GM19463 (cell line): ENCODE results near the gene SLC24A5.
A peak's percentile ranks its signal among the peaks of the same experiment; 100 is the strongest.

Experiments used
- ATAC-seq: cut with Tn5 transposase; IDR thresholded peaks from one replicate; pipeline ENCODE4 v1.9.1; 2021; ENCODE audit warnings: mild to moderate bottlenecking, moderate library complexity; ENCODE audit not compliant: unreplicated experiment

Gene SLC24A5

DNA sequence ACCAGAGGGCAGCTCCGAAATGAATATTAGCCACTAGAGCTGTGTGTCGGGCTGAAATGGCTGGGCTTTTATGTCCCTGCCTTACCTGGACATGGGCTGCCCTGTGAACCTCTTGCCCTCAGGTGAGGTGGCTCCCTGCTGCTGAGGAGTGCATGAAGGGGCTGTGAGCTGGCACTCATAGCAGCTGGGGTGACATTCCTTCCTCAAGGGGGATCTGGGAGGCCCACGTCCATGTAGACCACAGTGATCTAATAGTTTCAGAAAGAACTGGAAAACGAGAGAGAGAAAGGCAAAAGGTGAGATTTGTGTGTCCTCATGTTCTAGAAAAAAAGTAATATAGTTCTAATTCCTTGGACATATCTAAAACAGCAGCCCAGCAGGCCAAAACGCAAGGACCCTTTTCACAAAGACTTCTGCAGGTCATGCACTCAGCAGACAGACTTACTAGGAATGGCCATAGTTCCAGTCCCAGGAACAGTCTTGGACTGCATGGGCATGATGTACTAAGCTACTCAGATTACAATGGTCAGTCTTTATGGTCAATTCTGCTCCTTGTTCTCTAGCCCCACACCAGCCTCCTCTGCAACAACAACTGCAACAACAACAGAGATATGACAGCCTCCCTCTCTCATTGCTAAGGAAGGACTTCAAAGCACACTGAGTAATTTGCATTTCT lies 10.8 kb upstream of the SLC24A5 start:
- ATAC-seq: no peak

DNA sequence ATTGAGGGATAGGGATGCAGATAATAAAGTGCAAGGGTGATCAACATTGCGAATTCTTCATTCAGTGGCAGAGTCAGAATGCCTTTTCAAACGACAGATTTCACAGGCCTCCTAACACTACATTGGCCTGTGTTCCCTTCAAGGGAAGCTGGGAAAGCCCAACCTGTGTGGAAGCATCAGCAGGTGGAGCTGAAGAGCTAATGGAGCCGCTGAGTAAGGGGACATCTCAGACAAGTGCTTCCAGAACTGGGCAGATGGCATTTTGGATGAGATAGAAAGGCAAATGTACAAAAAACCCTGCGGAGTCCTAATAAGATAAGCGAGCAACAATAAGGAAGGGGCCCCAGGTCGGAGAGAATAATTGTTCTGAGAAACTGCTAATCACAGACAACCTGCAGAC lies 8.5 kb upstream of the SLC24A5 start:
- ATAC-seq: no peak

DNA sequence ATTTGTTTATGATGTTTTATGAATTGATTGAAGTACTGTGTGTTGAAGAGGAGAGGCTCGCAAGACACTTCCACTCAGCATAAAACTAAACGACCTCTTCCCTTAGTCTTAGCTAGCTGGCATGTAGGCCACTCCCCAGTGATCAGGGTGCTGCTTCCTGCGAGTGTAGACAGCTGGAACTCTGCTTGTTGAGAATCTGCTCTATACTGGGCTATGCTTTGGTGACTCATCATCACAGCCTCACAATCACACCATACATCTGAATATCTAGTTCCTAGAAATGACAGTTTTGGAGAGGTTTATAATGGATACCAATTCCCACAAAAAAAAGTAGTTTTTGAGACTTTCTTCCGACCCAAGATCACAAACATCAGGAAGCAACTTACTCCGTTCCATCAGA lies 1.5 kb upstream of the SLC24A5 start:
- no peak for ATAC-seq

DNA sequence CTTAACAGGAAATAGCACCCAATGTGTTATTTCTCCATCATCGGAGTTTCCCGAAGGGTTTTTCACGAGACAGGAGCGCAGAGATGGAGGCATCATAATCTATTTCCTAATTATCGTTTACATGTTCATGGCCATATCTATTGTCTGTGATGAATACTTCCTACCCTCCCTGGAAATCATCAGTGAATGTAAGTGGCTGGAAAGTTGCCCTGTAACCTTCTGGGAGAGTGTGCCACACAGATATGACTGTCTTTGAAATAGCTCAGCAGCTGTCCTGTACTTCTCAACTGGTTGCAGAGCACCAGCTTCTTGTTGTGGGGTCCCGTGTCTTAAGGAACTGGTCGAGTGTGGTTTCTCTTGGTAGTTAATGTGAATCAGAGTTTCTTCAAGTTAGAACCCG lies 1.1 kb downstream of the SLC24A5 start:
- no peak for ATAC-seq

DNA sequence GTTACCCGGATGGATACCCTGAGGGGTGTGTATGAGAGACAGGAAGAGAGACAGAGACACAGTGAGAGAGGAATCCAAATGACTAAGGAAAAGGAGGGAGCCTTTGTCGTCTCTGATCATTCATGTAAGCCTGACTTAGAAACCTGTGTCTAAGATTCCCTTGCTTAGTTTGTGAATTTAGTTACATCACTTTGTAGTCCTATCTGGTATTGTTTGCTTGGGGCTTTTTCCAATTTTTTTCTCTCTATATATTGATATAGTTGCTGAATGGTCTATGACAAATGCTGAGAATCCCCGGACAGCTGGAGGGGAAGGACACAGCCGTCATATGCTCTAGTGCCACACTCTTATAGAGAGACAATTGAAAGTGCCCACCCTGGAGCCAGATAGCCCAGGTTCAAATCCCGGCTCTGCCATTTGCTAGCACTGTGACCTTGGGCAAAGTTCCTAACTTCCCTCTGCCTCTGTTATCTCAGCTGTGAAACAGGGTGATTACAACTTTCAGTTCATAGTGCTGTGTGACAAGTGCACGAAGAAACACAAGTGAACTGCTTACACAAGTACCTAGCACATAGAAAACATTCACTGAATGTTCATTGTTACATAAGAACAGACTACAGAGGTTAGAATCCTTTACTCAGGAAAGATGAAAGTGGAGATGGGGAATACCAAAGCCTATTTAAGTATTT lies 6.0 kb downstream of the SLC24A5 start:
- no peak for ATAC-seq

DNA sequence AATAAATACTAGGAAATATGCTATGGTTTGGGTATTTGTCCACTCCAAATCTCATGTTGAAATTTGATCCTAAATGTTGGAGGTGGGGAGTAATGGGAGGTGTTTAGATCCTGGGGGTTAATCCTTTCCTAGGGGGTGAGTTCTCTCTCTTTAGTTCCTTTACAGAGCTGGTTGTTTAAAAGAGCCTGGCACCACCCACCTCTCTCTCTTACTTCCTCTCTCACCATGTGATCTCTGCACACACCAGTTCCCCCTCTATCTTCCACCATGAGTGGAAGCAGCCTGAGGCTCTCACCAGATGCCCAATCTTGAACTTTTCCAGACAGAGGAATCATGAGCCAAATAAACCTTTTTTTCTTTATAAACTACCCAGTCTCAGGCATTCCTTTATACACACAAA lies 10.5 kb downstream of the SLC24A5 start:
- no peak for ATAC-seq

DNA sequence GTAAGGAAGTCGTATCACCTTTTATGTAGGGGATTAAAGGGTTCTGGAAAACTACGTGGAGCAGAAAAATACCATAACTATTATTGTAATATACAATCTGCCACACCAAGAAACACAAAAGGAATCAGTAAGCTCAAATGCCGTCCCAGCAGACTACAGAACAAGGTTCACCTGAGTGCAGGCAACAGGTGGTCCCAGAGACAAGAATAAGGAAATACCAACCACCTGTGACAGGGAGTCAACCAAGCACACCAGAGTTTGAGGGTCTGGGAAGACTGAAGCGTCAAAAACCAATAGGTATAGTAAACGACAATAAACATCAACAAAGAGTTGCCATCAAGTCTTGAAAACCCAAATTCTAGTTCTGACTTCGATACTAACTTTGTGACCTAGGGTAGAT lies 12.1 kb downstream of the SLC24A5 start:
- no peak for ATAC-seq

DNA sequence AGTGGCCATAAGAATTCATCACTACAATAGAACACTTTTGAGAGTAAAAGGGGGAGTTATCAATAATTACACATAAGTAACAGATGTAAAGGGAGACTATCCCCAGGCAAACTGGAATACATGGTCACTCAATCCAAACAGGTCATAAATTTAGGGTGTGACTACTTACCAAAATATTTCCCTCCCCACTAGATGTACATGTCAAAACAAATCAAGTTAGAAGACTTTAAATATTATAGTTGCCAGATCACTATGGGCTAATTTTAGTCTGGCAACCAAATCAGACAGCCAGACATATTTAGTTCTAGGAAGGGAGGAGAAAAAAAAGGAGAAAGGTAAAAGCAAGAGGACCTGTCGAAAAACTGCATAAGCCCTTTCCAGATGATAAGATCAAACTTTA lies 23.1 kb downstream of the SLC24A5 start:
- no peak for ATAC-seq

DNA sequence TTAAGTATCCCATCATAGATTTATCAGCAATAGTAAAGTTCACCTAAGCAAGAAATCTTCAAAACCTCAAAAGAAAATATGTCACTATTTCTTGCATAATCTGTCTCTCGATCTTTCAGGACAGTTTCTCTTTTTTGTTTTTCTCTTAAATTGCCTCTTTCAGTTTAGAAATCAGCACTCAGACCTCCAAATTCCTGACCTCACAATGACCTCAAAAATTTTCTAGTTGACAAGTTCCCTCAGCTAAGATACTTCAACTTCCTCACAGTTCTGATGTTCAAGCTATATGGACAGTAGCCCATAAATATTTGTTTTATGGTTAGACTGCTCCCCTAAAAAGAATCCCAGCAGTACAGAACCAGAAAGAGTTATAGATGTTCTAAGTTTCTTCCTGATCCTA lies 24.1 kb downstream of the SLC24A5 start:
- peak; percentile 73 for ATAC-seq

DNA sequence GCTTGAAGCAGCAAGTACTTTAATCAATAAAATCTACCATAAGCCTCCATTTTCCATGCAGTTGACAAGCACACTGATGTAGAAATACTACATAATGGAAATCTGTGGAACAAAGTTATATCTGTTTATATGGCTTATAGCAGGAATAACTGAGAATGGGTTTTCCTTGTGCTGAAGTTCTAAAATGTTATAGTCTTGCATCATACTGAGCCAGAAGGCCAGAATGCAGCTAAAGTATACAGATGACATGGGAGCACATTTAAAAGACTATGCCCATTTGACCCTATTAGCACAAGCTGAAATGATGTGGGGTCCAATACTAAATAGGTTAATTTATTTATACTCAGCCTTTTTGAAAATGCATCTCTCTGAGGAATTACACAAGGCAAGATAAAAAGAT lies 25.1 kb downstream of the SLC24A5 start:
- ATAC-seq: no peak

DNA sequence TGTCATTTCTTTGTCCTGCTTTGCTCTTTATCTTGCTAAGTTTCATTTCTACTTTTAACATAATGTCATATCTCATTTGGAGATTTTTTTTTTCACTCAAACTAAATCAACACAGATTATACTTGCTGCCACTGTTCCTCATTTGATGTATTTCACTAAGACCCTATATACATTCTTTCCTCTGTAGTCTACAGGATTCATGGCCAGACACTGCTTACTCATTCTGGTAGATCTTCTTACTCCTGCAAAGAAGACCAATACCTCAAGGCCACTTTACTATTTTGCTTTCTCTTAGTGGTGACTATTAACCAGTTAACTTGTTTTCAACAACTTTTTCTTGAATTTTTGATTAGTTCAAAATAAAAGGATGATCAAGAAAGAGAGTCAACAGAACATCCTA lies 26.6 kb downstream of the SLC24A5 start:
- ATAC-seq: no peak

DNA sequence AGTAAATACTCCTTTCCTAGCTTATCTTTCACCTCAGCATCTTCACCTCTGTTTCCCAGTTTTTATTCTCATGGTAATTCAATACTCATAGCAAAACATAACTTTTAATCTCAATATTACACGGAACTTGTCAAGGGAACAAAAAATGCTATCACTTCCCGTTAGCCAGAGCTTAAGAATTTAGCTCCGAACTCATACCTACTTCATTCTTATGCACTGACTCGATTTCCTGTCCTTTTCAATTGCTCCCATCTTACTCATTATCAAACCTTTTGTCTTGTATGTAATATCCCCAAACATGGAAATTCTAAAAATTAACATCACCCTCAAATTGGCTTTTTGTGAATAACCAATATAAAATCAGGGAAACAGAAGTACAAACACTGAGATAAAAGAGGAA lies 29.1 kb downstream of the SLC24A5 start:
- ATAC-seq: no peak

DNA sequence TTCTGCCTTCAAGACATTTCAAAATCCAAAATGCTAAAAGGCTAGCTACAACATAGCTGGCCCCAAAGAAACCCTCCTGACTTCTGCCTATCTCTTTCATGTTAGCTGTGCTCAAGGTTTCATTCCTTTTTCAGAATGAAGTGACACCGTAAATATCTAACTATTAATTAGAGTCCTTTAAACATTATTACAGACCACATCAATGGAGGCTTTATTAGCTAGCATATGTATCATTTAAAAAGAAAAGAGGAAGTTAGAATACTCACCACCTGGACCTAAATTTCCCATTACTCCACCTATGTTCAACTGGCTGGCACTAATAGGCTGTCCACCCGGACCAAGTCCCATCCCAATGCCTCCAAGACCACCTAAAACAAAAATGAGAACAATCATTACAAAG lies 32.7 kb downstream of the SLC24A5 start:
- peak; percentile 47 for ATAC-seq

DNA sequence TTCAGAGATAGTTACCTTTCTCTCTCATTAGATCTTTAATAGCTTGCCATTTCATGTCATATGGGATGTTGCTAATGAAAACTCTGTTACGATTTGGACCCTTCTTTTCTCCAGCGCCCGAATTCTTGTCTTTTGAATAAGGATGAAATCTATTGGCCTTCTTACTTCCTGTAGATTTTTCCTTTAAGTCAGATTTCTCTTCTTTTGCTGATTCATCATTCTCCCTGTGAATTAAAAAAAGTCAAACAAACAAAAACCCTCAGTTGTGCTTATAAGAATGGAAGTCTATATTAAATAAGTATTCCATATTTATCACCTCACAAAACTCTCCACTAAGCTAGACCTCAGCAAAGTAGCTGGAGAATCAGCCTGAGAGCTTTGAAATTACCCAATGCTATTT lies 47.8 kb downstream of the SLC24A5 start:
- no peak for ATAC-seq

DNA sequence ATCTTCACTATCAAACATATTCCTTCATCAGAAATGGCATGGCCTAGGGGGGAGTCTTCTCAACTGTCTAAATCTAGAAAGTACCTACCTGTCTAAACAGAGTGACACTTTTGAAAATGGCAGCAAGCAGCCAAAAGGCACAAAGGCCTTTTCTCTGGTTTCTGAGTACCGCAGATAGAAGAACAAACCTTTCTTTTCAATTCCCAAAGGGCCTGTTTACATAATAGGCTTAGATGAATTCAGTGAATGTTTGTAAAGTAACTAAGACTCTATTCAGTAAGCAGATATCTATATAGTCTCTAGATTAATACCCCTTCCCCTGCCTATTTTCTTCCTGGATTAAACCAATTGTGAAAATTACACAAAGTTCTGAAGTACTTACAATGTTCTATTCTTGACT lies 50.2 kb downstream of the SLC24A5 start:
- ATAC-seq: no peak

DNA sequence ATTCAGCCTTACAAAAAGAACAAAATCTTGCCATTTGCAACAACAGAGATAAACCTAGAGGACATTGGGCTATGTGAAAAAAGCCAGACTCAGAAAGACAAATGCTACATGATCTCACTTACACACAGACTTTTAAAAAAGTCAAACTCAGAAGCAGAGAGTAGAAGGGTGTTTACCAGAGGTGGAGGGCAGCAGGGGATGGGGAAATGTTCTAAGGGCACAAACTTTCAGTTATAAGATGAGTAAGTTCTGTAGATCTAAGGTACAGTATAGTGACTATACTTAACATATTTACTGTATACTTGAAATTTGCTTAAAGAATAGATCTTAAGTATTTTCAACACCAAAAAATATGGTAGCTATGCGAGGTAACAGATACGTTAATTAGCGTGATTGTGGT lies 54.3 kb downstream of the SLC24A5 start:
- peak; percentile 31 for ATAC-seq

DNA sequence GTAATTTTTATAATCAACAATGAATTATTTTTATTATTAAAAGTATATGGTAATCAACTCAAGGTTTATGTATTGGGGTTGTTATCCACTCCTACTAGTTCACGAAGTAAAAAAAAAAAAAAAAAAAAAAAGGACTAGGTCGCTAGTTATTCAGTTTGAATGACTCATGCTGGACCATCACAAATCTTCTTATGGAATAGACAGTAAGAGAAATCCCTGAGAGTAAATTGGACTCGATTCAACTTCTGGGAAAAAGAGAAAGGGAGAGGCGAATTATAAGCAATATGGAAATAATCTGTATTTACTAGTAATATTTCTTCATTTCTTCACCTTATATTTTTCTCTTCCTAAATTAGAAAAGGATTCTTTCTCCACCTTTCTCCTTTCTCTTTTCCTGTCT lies 55.3 kb downstream of the SLC24A5 start:
- no peak for ATAC-seq

DNA sequence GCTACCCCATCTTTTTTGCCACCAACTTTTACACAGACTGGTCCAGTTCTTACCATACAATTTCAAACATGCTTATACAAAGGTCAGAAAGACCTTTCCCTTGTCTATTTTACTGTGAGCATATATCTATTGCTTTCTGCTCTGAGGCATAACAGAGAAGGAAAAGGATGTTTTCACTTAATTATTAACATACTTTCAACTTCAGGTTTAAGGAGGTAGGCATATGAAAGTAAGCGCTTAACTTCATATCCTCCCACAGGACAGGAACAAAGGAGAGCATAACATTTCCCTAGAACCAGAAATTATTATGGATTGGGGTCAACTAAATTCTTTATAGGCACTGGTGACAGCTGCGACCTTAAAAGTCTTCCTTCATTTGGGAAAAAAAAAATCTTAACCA lies 56.2 kb downstream of the SLC24A5 start:
- peak; percentile 28 for ATAC-seq

DNA sequence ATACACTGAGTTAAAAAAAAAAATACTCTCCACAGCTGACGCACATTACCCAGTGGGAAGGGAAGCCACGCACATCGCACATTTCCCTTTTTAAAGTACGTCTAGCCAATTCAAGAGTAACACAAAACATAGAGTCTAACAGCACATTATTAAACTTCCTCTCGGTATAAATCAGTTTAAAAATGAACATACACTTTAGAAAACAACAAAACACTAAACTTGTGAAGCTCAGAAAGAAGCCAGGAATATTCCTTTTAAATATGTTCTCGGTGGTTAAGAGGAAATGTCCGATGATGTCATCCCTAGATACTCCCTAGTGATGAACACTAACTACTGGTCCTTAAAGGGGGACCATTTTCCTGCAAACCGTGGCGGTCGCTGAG lies 56.6 kb downstream of the SLC24A5 start:
- ATAC-seq: peak; percentile 50

DNA sequence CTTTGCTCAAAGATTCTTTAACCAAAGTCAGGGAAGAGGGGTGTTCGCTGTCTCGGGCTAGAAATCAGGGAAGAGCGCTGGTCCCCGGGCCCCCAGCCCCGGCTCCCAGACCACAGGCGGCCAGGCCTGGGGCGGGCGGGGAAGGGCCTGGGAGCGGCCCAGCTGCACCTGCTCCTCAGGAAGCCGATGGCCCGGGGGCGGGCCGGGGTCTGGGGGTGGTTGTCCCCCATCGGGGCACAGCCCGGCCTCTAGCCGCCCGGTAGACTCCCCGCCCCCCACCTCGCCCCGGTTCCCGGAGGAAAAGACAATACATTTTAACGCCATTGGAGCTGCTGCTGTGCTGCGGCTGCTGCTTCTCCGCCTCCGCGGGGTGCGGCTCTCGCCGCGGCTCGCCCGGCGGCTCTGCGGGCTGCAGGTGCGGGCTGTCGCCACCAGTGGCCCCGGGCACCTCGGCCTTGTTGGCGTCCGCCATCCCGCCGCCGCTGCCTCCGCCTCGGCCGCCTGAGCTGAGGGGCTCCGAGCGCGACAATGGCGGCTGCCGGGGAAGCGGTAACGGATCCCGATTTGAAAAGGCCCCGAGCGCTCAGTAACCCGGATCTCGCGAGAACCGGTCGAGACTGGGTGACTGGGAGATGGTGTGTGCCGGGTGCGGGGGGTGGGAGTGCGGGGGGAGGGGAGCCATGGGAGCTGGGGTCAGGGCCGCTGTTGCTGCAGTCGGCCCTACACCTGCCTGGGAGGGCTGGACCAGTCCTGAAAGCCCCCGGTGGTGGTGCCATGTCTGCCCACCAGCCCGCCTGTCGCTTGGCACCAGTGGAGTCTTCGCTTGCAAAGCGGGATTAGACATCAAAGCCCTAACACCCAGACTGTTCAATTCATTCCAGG lies 57.2 kb downstream of the SLC24A5 start, which contains the start of gene MYEF2:
Gene MYEF2, minus strand, starts transcription at position 530 of the 882 bp plus-strand sequence. Its CDS starts 58 bp downstream, at position 472.
- peak; percentile 76 for ATAC-seq

DNA sequence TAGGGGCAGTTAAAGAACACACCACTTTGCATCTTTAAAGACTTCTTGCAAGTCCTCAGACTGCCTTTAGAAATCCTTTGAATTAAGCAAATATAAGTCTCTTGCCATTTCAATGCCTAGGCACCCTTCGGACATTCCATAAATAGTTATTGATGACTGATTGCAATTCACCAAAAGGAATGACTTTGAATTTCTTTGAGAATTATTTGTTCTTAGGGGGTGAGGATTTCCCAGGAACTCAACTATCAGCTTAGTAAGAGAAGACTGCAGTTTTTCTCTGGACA lies 57.8 kb downstream of the SLC24A5 start:
- ATAC-seq: no peak

DNA sequence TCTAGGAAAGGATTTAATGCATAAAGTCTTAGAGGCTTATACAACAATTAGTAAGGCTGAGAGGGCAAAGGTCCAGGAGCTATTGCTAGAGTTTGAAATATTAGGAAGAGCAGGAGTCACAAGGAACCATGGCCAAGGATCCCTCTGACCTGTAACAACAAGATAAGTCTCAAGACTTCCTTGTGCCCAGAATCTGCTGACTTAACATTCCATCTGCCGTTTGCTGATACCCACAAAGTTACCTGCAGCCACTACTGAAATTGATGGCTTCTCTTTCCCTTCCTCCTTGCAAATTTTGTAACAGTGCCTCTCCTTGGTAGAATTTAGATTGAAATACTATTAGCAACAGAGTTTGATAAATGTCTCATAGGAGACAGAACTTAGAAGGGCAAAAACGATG lies 62.0 kb downstream of the SLC24A5 start:
- no peak for ATAC-seq
